AG04449 (cell line): ENCODE measurements around the gene KIF13A.

Experiments used
- CTCF ChIA-PET: fragments of 350-600 bp; formaldehyde crosslinking; extraction: SDS; loops from one replicate; lab custom pipeline; 2021; ENCODE audit warnings: antibody characterized with exemption; lab: Yijun Ruan, JAX
- POLR2A ChIA-PET: fragments of 400-600, 350-600 bp; formaldehyde crosslinking; extraction: SDS; loops from one replicate; lab custom pipeline; 2020; ENCODE audit warnings: antibody characterized with exemption, inconsistent platforms; lab: Yijun Ruan, JAX
- DNase-seq: peaks from one replicate; pipeline ENCODE4 v3.0.0-alpha.2; 2010; ENCODE audit warnings: low read depth, low spot score
- H3K4me3 ChIP-seq: 2 replicates; pipeline ENCODE4 v1.5.1; 2011; ENCODE audit warnings: low read depth, mild to moderate bottlenecking, control low read depth, low read length
- CTCF ChIP-seq: IDR thresholded peaks from one replicate; pipeline ENCODE4 v1.5.1; 2011; ENCODE audit warnings: mild to moderate bottlenecking, moderate library complexity, low read length, control low read depth, inconsistent platforms; ENCODE audit not compliant: insufficient read depth; ENCODE audit errors: missing control alignments

The KIF13A gene

GRCh38 chr6:18028332-18028731 lies 40.9 kb upstream of the KIF13A start:
- POLR2A ChIA-PET, result no interaction called here
- CTCF ChIA-PET, result no interaction called here
- H3K4me3 ChIP-seq, result no peak overlapping the region
- no peak for TF ChIP-seq CTCF
- no peak for DNase-seq

- no peak for TF ChIP-seq CTCF
- no peak for DNase-seq
- ChIA-PET CTCF (interaction anchor here (1.6 kb wide), 1 partner anchor 10 kb away, joined by 4 read pairs; no protein-coding TSS in a partner anchor), POLR2A (no interaction called here)
- no peak overlapping the region for H3K4me3 ChIP-seq
Observed at GRCh38 chr6:18025596-18025995, 38.2 kb upstream of the KIF13A start.

GRCh38 chr6:18024876-18025275 lies 37.4 kb upstream of the KIF13A start:
- no peak overlapping the region for H3K4me3 ChIP-seq
- DNase-seq, result no peak
- POLR2A ChIA-PET, result no interaction called here
- CTCF ChIA-PET, result interaction anchor here (1.6 kb wide), 1 partner anchor 9 kb away, joined by 4 read pairs; no protein-coding TSS in a partner anchor
- TF ChIP-seq CTCF, result no peak

- TF ChIP-seq CTCF, result no peak
- DNase-seq, result no peak
- ChIA-PET POLR2A (no interaction called here), CTCF (interaction anchor here (1.3 kb wide), 1 partner anchor 99 kb away, joined by 6 read pairs; the partner anchor contains the start of gene NHLRC1)
- H3K4me3 ChIP-seq, result no peak overlapping the region
Observed at GRCh38 chr6:18023891-18024290, 36.5 kb upstream of the KIF13A start.

- POLR2A ChIA-PET, result interaction anchor here (0.8 kb wide), 1 partner anchor 20 kb away, joined by 3 read pairs; no protein-coding TSS in a partner anchor
- DNase-seq, result peak; percentile 33
Observed at GRCh38 chr6:18022398-18023231, 35.2 kb upstream of the KIF13A start.

More at GRCh38 chr6:18022398-18023231, 35.2 kb upstream of the KIF13A start:
- peak overlapping the region; percentile 23; the same call in 1 of the 2 replicates for H3K4me3 ChIP-seq
- no peak for TF ChIP-seq CTCF
- CTCF ChIA-PET, result interaction anchor here (0.8 to 1.3 kb wide), 4 partner anchors 17 to 100 kb away, joined by 3 to 6 read pairs (median 3); partner anchors contain the start of gene NHLRC1
